ENCODE data around the gene TEX44. TPM values are rescaled to one million over a fixed set of nuclear protein-coding genes. Genes with fewer than 3 reads are reported as not detected.
A peak's percentile ranks its signal among the peaks of the same experiment; 100 is the strongest.

TEX44 gene
- total RNA-seq, 1 donor: not detected

GRCh38 chr2:231621051-231621879 is 28.6 kb downstream of the TEX44 start:
- Histone ChIP-seq H2AFZ (ENCODE audit: low read length) (peak overlapping the region; percentile 9), H3K27me3 (ENCODE audit: insufficient read depth, low read length) (no peaks in the 10 kb centered on the region), H3K27ac (ENCODE audit: low read depth, low read length) (no peak overlapping the region), H3K9me3 (ENCODE audit: low read depth, low read length) (no peaks in the 10 kb centered on the region), H4K20me1 (ENCODE audit: insufficient read depth, low read length) (no peaks in the 10 kb centered on the region), H3K4me3 (ENCODE audit: insufficient read depth, low read length) (peak overlapping the region; percentile 43), H3K4me1 (ENCODE audit: insufficient read depth, low read length) (no peaks in the 10 kb centered on the region), H3K79me2 (ENCODE audit: insufficient read depth, low read length) (no peaks in the 10 kb centered on the region), H3K4me2 (ENCODE audit: insufficient read depth, low read length) (peak overlapping the region; percentile 43), H3K36me3 (ENCODE audit: insufficient read depth, low read length) (no peaks in the 10 kb centered on the region)
- no peak for TF ChIP-seq CTCF (IDR thresholded peaks at IDR 0.05; ENCODE audit: extremely low read depth, low read depth, low read length)
- DNase-seq (ENCODE audit: insufficient read length, low spot score, missing footprints): no peak

GRCh38 chr2:231622963-231623362 is 30.3 kb downstream of the TEX44 start:
- Histone ChIP-seq H3K4me3 (ENCODE audit: insufficient read depth, low read length) (no peak overlapping the region), H3K4me1 (ENCODE audit: insufficient read depth, low read length) (peaks cover 9% of the 10 kb centered on the region), H3K27ac (ENCODE audit: low read depth, low read length) (no peak overlapping the region), H3K79me2 (ENCODE audit: insufficient read depth, low read length) (no peaks in the 10 kb centered on the region), H4K20me1 (ENCODE audit: insufficient read depth, low read length) (no peaks in the 10 kb centered on the region), H3K27me3 (ENCODE audit: insufficient read depth, low read length) (no peaks in the 10 kb centered on the region), H3K36me3 (ENCODE audit: insufficient read depth, low read length) (no peaks in the 10 kb centered on the region), H3K9me3 (ENCODE audit: low read depth, low read length) (no peaks in the 10 kb centered on the region), H2AFZ (ENCODE audit: low read length) (no peak overlapping the region), H3K4me2 (ENCODE audit: insufficient read depth, low read length) (no peak overlapping the region)
- no peak for DNase-seq (ENCODE audit: insufficient read length, low spot score, missing footprints)
- TF ChIP-seq CTCF (IDR thresholded peaks at IDR 0.05; ENCODE audit: extremely low read depth, low read depth, low read length): no peak

DNA sequence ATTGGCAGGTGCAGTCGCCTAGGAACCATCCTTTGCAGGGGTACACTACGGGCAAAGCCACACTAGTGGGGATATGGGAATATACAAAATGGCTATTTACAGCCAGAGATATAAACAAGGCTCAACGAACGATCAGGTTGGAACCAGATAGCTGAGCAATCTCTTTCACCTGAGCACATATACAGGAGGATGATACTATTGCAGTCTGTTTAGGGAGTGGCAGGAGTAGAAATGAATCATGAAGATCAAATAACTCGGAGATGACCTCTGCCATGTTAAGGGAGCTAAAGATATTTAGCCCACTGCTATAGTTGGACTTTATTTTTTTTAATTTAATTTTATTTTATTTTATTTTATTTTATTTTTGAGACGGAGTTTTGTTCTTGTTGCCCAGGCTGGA is 33.8 kb downstream of the TEX44 start:
- H3K4me2 ChIP-seq (ENCODE audit: insufficient read depth, low read length): no peak overlapping the region
- no peaks in the 10 kb centered on the region for H4K20me1 ChIP-seq (ENCODE audit: insufficient read depth, low read length)
- peaks cover 14% of the 10 kb centered on the region for H3K4me1 ChIP-seq (ENCODE audit: insufficient read depth, low read length)
- H3K27me3 ChIP-seq (ENCODE audit: insufficient read depth, low read length): no peaks in the 10 kb centered on the region
- H3K27ac ChIP-seq (ENCODE audit: low read depth, low read length): no peak overlapping the region
- H2AFZ ChIP-seq (ENCODE audit: low read length): no peak overlapping the region
- no peaks in the 10 kb centered on the region for H3K79me2 ChIP-seq (ENCODE audit: insufficient read depth, low read length)
- no peaks in the 10 kb centered on the region for H3K36me3 ChIP-seq (ENCODE audit: insufficient read depth, low read length)
- no peak for TF ChIP-seq CTCF (IDR thresholded peaks at IDR 0.05; ENCODE audit: extremely low read depth, low read depth, low read length)
- H3K4me3 ChIP-seq (ENCODE audit: insufficient read depth, low read length): no peak overlapping the region
- no peaks in the 10 kb centered on the region for H3K9me3 ChIP-seq (ENCODE audit: low read depth, low read length)
- DNase-seq (ENCODE audit: insufficient read length, low spot score, missing footprints): no peak

DNA sequence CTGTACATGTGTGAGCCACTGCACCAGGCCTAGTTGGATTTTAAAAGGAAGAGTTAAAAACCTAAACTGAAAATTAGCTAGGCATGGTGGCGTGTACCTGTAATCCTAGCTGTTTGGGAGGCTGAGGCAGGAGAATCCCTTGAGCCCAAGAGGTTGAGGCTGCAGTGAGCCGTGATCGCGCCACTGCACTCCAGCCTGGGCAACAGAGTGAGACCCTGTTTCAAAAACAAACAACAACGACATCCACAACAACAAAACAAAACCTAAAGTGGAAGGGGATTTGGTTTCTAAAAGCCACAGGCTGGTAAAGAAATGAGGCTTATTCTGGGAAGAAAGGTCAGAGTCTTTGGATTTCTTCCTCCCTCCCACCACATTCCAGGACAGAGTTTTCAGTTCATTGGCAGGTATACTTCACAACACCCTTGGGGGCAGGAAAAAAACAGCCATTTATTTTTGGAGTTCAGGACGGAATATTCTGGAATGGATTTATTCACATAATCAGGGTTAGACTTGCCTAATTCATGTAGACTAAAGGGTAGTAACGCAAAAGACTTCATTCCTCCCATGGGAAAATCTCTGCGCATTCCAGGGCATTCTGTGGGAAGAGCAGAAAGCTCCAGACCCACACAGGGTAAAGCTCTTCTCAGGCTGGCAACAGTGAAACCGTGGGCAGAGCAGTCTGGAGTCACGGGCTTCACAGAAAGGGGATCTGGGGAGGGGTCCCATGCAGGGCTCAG is 34.9 kb downstream of the TEX44 start:
- Histone ChIP-seq H3K27me3 (ENCODE audit: insufficient read depth, low read length) (no peaks in the 10 kb centered on the region), H3K36me3 (ENCODE audit: insufficient read depth, low read length) (no peaks in the 10 kb centered on the region), H3K4me1 (ENCODE audit: insufficient read depth, low read length) (peaks cover 20% of the 10 kb centered on the region), H3K9me3 (ENCODE audit: low read depth, low read length) (no peaks in the 10 kb centered on the region), H3K4me2 (ENCODE audit: insufficient read depth, low read length) (peak overlapping the region; percentile 88), H3K4me3 (ENCODE audit: insufficient read depth, low read length) (peak overlapping the region; percentile 67), H2AFZ (ENCODE audit: low read length) (peak overlapping the region; percentile 84), H3K79me2 (ENCODE audit: insufficient read depth, low read length) (no peaks in the 10 kb centered on the region), H4K20me1 (ENCODE audit: insufficient read depth, low read length) (no peaks in the 10 kb centered on the region), H3K27ac (ENCODE audit: low read depth, low read length) (peak overlapping the region; percentile 97)
- no peak for TF ChIP-seq CTCF (IDR thresholded peaks at IDR 0.05; ENCODE audit: extremely low read depth, low read depth, low read length)
- peak; percentile 94 for DNase-seq (ENCODE audit: insufficient read length, low spot score, missing footprints)
